COLO829 (cell line): ENCODE measurements around the gene PIGK.

Source experiments
- DNase-seq: peaks from one replicate; pipeline ENCODE4 v3.0.0; 2012; ENCODE audit warnings: low spot score

PIGK gene

DNA sequence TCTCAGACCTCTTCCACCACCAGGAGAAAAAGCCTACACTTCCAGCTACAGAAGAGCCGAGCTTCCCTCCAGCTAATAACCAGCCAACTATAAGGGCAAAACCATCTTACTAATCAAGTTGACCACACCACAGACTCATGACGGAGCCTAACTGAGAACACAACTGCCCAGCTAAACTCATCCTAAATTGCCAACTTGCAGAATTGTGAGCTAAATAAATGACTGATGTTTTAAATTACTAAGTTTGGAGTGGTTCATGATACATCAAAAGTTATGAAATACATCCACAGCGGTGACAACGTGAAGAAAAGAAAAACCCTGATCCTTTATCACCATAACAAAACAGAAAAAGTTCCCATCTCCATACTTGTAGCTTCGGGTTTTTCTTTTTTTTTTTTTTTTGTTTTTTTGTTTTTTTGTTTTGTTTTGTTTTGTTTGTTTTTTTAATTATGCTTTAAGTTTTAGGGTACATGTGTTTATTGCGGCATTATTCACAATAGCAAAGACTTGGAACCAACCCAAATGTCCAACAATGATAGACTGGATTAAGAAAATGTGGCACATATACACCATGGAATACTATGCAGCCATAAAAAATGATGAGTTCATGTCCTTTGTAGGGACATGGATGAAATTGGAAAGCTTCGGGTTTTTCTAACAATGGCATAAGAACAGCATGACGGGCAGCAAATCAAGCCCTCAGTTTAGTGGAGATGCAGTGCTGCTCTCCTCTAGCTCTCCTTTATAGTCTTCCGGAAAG, 122.6 kb downstream of the PIGK start:
- DNase-seq: no peak

- DNase-seq: no peak
These were observed 124.0 kb downstream of the PIGK start for GRCh38 chr1:77095236-77095635.

- DNase-seq: no peak
These were observed 129.5 kb downstream of the PIGK start for GRCh38 chr1:77089756-77090155.

GRCh38 chr1:77085109-77085508, 134.1 kb downstream of the PIGK start:
- DNase-seq: no peak

GRCh38 chr1:77084457-77084856, 134.8 kb downstream of the PIGK start:
- DNase-seq: no peak

DNA sequence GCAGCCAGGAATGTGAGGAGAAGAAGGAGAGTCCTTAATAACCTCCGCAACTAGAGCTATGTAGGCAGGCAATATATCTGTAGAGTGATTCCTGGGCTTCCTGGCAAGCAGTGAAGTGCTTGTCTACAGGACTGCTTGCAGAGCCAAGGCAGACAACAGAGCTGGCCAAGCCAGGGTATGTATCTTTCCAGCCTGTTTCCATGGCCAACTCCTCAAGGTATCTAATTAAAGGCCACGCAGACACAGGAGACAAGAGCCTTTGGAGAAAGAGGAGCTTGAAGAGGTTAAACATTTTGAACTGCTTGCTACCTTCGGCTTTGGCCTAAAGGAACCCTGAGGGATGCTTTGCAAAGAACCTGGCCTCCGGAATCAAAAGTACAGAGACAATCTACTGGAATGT, 137.4 kb downstream of the PIGK start:
- no peak for DNase-seq

- DNase-seq: no peak
These were observed 142.5 kb downstream of the PIGK start for GRCh38 chr1:77076759-77077158.

DNA sequence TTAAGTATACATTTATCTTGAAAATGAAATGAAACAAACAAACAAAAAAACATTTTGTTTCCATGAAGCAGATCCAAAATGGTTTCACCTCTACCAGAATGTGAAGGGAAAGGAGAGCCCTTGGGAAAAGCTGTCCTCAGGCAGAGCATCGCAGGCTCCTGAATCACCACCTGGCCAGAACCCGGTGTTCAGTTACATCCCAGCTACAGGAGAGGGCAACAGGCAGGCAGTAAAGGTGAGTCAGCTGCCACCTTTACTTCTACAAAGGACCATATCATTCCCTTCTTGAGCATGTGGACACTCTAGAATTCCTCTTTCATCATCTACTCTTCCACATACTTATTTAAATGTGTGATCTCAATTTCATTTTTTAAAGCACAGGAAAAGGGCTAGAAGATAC, 151.2 kb downstream of the PIGK start:
- DNase-seq: no peak

DNA sequence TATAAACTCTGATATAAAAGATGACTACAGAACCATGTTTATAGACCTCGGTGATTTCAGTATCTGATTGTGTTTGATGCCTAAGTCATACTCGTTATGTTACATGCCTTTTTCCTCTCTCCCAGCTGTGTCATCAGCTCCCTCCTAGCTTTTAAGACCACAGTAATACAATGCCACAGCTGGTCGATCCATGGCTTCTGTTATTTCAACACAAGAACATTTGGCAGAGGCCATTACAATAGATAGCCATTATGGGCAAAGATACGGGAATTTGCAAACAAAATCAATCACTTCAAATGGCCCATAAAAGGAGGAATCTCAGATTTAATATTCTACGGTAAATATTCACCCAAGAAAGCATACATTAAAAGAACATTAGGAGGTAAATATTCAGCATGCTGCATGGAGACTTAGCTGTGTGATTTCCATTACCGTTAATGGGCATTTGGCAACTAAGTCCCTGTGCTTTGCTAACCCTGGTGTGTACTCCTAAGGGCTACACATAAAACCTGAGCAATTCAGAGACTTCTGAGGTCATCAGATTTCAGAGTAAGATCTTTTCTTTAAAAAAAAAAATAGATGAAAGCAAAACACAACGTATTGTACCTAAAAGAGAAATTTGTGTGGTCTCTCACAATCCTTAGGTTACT, 153.4 kb downstream of the PIGK start:
- DNase-seq: no peak

DNA sequence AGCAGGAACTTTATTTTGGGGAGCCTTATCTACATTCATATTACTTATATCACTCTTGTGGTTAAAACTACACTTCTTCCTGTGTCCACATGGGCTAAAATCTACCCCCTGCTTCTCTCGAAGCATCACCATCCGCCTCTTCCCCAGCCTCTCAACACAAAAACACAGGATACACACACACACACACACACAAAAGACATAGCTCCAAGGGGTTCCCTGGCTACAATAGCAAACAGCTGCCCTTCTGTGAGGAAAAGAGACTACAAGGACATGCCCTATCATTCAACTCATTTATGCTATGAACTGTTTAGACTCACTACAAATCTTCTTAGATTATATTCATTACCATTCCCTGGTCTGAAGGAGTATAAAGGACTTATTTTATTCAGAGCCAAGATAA, 155.0 kb downstream of the PIGK start:
- DNase-seq: no peak

DNA sequence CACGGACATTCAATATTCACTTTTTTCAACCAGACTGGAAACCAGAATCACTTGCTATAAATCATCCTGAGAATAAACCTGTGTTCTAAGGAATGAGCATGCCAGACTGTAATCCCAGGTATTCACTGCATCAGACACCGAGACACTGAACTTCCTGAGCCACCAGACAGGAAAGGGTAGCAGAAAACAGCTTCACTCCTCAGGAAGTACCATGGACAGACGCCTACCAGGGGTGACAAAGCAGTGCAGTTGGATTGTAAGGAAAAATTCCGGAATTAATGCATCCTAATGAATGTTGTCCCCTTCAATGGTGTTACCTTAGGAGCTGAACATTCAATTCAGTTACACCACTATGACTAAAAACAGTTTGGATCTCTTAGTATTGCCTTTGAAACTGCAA, 156.1 kb downstream of the PIGK start:
- DNase-seq: no peak

DNA sequence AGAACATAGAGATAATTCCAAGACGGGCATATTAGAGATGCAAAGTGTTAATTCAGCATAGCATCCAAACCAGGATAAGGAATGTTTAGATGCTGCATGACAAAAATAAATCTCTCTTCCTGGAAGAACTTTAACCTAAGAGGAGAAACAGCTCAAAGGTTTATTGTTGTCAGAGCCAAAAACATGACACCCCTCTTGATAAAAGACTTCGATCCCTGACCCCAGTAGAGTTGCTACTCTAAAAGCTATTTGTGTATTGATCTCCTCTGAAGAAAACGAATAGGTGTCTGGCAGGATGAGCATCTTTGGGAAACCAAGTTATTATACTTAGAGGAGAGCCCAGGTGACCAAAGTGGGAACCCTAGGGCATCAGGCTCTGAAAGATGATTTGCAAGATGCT, 158.1 kb downstream of the PIGK start:
- DNase-seq: no peak

GRCh38 chr1:77060000-77060399, 159.2 kb downstream of the PIGK start:
- DNase-seq: no peak

DNA sequence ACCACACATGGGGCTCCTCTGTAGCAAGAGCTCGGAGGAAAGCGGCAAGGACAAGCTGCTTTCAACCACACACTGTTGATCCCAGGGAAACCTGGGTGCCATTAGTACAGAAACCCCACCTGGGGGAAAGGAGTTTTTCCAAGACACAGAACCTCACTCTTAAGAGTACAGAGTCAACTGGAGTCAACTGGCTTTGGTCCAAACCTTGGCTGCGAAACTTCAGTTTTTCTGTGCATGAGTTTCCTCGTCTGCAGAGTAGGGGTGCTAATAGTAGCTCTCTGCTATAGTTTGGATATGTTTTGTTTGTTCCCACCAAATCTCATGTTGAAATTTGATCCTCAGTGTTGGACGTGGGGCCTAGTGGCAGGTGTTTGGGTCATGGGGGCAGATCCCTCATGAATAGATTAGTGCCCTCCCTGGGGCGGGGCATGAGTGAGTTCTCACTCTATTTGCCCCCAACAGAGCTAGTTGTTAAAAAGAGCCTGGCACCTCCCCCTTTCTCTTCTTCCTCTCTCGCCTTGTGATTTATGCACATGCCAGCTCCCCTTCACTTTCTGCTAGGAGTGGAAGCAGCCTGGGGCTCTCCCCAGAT, 161.1 kb downstream of the PIGK start:
- no peak for DNase-seq

DNA sequence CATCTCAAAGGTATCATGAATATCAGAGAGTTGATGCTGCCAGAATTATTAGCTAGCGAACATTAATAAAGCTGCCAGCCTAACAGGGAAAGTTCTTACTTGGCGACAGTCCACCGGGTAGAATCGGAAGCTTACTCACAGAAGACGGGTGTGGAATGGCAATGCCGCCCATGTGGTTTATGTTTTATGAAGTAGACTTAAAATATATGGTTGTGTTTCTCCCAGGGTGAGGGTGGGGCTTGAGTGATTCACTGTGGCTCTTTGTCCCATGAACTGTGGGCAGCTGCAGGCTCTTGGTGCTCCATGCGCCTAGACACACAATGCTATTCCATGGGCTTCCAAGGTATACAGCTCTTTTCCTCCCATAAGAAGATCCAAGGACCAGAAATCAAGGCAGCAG, 162.7 kb downstream of the PIGK start:
- no peak for DNase-seq

- no peak for DNase-seq
These were observed 167.8 kb downstream of the PIGK start for GRCh38 chr1:77051425-77051824.

DNA sequence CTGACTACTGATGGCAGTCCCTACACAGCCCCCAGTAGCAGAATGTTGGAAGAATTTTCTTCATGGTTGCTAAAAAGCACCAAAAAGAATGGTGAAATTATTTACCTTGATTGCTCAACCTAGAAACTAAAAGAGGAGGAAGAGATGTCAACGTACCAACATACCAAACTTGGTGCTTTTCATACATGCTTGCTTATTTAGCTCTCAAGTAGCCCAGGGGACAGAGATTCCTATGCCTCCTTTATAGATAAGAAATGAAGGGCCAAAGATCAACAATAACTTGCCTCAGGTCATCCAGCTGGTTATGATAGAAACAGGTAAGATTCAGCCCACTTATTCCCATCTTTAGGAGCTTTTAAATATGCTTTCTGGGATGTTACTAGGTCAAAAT, 170.6 kb downstream of the PIGK start:
- DNase-seq: no peak

GRCh38 chr1:77047978-77048614, 171.1 kb downstream of the PIGK start:
- DNase-seq: no peak

GRCh38 chr1:77047575-77047974, 171.7 kb downstream of the PIGK start:
- DNase-seq: no peak

- DNase-seq: no peak
These were observed 174.9 kb downstream of the PIGK start for GRCh38 chr1:77044133-77044849.

GRCh38 chr1:77040826-77041225, 178.4 kb downstream of the PIGK start:
- no peak for DNase-seq

DNA sequence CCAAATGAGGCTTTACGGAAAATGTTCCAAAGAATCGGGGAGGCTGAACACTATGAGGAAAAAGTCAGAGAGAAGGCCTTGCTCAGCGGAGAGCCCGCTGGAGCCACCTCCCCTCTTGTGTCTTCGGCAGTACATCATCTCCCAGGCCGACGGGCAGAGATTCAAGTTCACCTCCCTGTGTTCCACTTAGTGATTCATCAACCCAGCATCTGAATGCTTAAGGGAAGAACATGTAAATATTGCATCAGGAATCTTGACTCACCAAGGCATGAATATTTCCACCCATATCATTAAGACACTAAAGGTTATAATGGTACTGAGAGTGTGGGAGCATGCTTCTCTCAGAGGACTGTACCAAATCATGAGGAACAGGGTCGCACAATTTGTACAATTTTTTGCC, 179.5 kb downstream of the PIGK start:
- DNase-seq: no peak
